Measurements from ENCODE around the gene TCAP.

- TF ChIP-seq CTCF (IDR thresholded peaks at IDR 0.05) (no peak), POLR2A (IDR thresholded peaks at IDR 0.05) (no peak)
Measured at GRCh38 chr17:39703913-39704312, 38.8 kb downstream of the TCAP start.
